Esophagus muscularis mucosa (tissue), 4 donors: ENCODE results near the gene MVB12B.

Experiments
- CTCF ChIP-seq, 3 experiments: fragments of 200-600 bp in 2 of 3; fragments of 450-650 bp in 1 of 3; sonication (generic) in 2 of 3; IDR thresholded peaks; one replicate each; pipeline ENCODE4 v1.5.1; 2017 to 2019; ENCODE audit warnings: antibody characterized with exemption in 3 of 3, mild to moderate bottlenecking in 2 of 3, moderate library complexity in 1 of 3
- EP300 ChIP-seq: sonication (generic); formaldehyde crosslinking; IDR thresholded peaks from one replicate; pipeline ENCODE4 v1.6.1; 2017; ENCODE audit warnings: antibody characterized with exemption
- POLR2A ChIP-seq: fragments of 450-650 bp; IDR thresholded peaks from one replicate; pipeline ENCODE4 v1.6.1; 2017; ENCODE audit warnings: antibody characterized with exemption, moderate library complexity, mild to moderate bottlenecking, low read depth
- POLR2AphosphoS5 ChIP-seq, 2 donors: sonication (generic); formaldehyde crosslinking; IDR thresholded peaks; one replicate each; pipeline ENCODE4 v1.6.1; 2017; ENCODE audit warnings: antibody characterized with exemption in 2 of 2

GRCh38 chr9:126301985-126302603, 24.5 kb upstream of the MVB12B start:
- TF ChIP-seq CTCF (IDR thresholded peaks at IDR 0.05), result peak; percentile 55 to 68 (median 55)
- TF ChIP-seq POLR2AphosphoS5 (IDR thresholded peaks at IDR 0.05), result no peak
- no peak for TF ChIP-seq EP300
- TF ChIP-seq POLR2A, result no peak
